ENCODE data around the gene GRM1.
"Not testable (repeated sequence)": the region's sequence is repeated elsewhere in the genome, so short reads cannot be mapped to it uniquely, and the experiment has no call there.

Gene GRM1

GRCh38 chr6:146212781-146213180, 183.9 kb downstream of the GRM1 start:
- no peaks in the 10 kb centered on the region for H3K9me3 ChIP-seq (ENCODE audit: low read depth, low read length)
- no peaks in the 10 kb centered on the region for H3K36me3 ChIP-seq (ENCODE audit: insufficient read depth, low read length)
- no peak overlapping the region for H3K27ac ChIP-seq
- no peak overlapping the region for H3K4me3 ChIP-seq
- TF ChIP-seq FOXP2 (optimal IDR thresholded peaks at IDR 0.05; ENCODE audit: control extremely low read depth, extremely low read length, insufficient read depth) (no peak), EZH2 (IDR thresholded peaks at IDR 0.05) (no peak), POLR2AphosphoS5 (IDR thresholded peaks at IDR 0.05; ENCODE audit: borderline replicate concordance, low read depth, low read length) (no peak)
- DNase-seq (ENCODE audit: low read depth, low spot score), result no peak
- H3K9ac ChIP-seq (ENCODE audit: insufficient read length), result no peak overlapping the region

GRCh38 chr6:146219101-146219500, 190.2 kb downstream of the GRM1 start:
- DNase-seq (ENCODE audit: low read depth, low spot score), result no peak
- H3K9me3 ChIP-seq (ENCODE audit: low read depth, low read length), result no peaks in the 10 kb centered on the region
- H3K27ac ChIP-seq, result no peak overlapping the region
- no peaks in the 10 kb centered on the region for H3K36me3 ChIP-seq (ENCODE audit: insufficient read depth, low read length)
- no peak overlapping the region for H3K4me3 ChIP-seq
- TF ChIP-seq POLR2AphosphoS5 (IDR thresholded peaks at IDR 0.05; ENCODE audit: borderline replicate concordance, low read depth, low read length), result no peak
- TF ChIP-seq FOXP2 (optimal IDR thresholded peaks at IDR 0.05; ENCODE audit: control extremely low read depth, extremely low read length, insufficient read depth), result no peak
- TF ChIP-seq EZH2 (IDR thresholded peaks at IDR 0.05), result no peak
- no peak overlapping the region for H3K9ac ChIP-seq (ENCODE audit: insufficient read length)

GRCh38 chr6:146224449-146224848, 195.6 kb downstream of the GRM1 start:
- H3K9ac ChIP-seq (ENCODE audit: insufficient read length), result no peak overlapping the region
- no peak for DNase-seq (ENCODE audit: low read depth, low spot score)
- no peaks in the 10 kb centered on the region for H3K9me3 ChIP-seq (ENCODE audit: low read depth, low read length)
- no peaks in the 10 kb centered on the region for H3K36me3 ChIP-seq (ENCODE audit: insufficient read depth, low read length)
- H3K4me3 ChIP-seq, result no peak overlapping the region
- TF ChIP-seq POLR2AphosphoS5 (IDR thresholded peaks at IDR 0.05; ENCODE audit: borderline replicate concordance, low read depth, low read length) (no peak), FOXP2 (optimal IDR thresholded peaks at IDR 0.05; ENCODE audit: control extremely low read depth, extremely low read length, insufficient read depth) (no peak), EZH2 (IDR thresholded peaks at IDR 0.05) (no peak)
- H3K27ac ChIP-seq, result no peak overlapping the region

- H3K4me3 ChIP-seq, result no peak overlapping the region
- DNase-seq (ENCODE audit: low read depth, low spot score), result no peak
- H3K9ac ChIP-seq (ENCODE audit: insufficient read length), result no peak overlapping the region
- no peaks in the 10 kb centered on the region for H3K9me3 ChIP-seq (ENCODE audit: low read depth, low read length)
- TF ChIP-seq POLR2AphosphoS5 (IDR thresholded peaks at IDR 0.05; ENCODE audit: borderline replicate concordance, low read depth, low read length) (no peak), EZH2 (IDR thresholded peaks at IDR 0.05) (no peak), FOXP2 (optimal IDR thresholded peaks at IDR 0.05; ENCODE audit: control extremely low read depth, extremely low read length, insufficient read depth) (no peak)
- no peak overlapping the region for H3K27ac ChIP-seq
- H3K36me3 ChIP-seq (ENCODE audit: insufficient read depth, low read length), result no peaks in the 10 kb centered on the region
Observed at GRCh38 chr6:146224988-146225387, 196.1 kb downstream of the GRM1 start.

- no peak overlapping the region for H3K4me3 ChIP-seq
- H3K9ac ChIP-seq (ENCODE audit: insufficient read length), result no peak overlapping the region
- H3K36me3 ChIP-seq (ENCODE audit: insufficient read depth, low read length), result no peaks in the 10 kb centered on the region
- no peaks in the 10 kb centered on the region for H3K9me3 ChIP-seq (ENCODE audit: low read depth, low read length)
- DNase-seq (ENCODE audit: low read depth, low spot score), result no peak
- H3K27ac ChIP-seq, result no peak overlapping the region
- TF ChIP-seq EZH2 (IDR thresholded peaks at IDR 0.05) (no peak), FOXP2 (optimal IDR thresholded peaks at IDR 0.05; ENCODE audit: control extremely low read depth, extremely low read length, insufficient read depth) (no peak), POLR2AphosphoS5 (IDR thresholded peaks at IDR 0.05; ENCODE audit: borderline replicate concordance, low read depth, low read length) (no peak)
Observed at GRCh38 chr6:146240322-146240721, 211.5 kb downstream of the GRM1 start.

GRCh38 chr6:146240807-146241206, 211.9 kb downstream of the GRM1 start:
- H3K36me3 ChIP-seq (ENCODE audit: insufficient read depth, low read length), result no peaks in the 10 kb centered on the region
- no peak for DNase-seq (ENCODE audit: low read depth, low spot score)
- no peak overlapping the region for H3K27ac ChIP-seq
- no peak overlapping the region for H3K9ac ChIP-seq (ENCODE audit: insufficient read length)
- no peak overlapping the region for H3K4me3 ChIP-seq
- TF ChIP-seq POLR2AphosphoS5 (IDR thresholded peaks at IDR 0.05; ENCODE audit: borderline replicate concordance, low read depth, low read length) (no peak), EZH2 (IDR thresholded peaks at IDR 0.05) (no peak), FOXP2 (optimal IDR thresholded peaks at IDR 0.05; ENCODE audit: control extremely low read depth, extremely low read length, insufficient read depth) (no peak)
- no peaks in the 10 kb centered on the region for H3K9me3 ChIP-seq (ENCODE audit: low read depth, low read length)

- not testable (repeated sequence) for H3K4me3 ChIP-seq; H3K9ac ChIP-seq (ENCODE audit: insufficient read length); H3K27ac ChIP-seq; DNase-seq (ENCODE audit: low read depth, low spot score); H3K36me3 ChIP-seq (ENCODE audit: insufficient read depth, low read length); H3K9me3 ChIP-seq (ENCODE audit: low read depth, low read length)
Observed at GRCh38 chr6:146243646-146244045, 214.8 kb downstream of the GRM1 start.

- Histone ChIP-seq H3K36me3 (ENCODE audit: insufficient read depth, low read length) (no peaks in the 10 kb centered on the region), H3K9ac (ENCODE audit: insufficient read length) (no peak overlapping the region), H3K4me3 (no peak overlapping the region), H3K27ac (no peak overlapping the region), H3K9me3 (ENCODE audit: low read depth, low read length) (no peaks in the 10 kb centered on the region)
- DNase-seq (ENCODE audit: low read depth, low spot score), result no peak
- TF ChIP-seq FOXP2 (optimal IDR thresholded peaks at IDR 0.05; ENCODE audit: control extremely low read depth, extremely low read length, insufficient read depth), result no peak
- no peak for TF ChIP-seq POLR2AphosphoS5 (IDR thresholded peaks at IDR 0.05; ENCODE audit: borderline replicate concordance, low read depth, low read length)
Observed at GRCh38 chr6:146244630-146245143, 215.8 kb downstream of the GRM1 start.

- H3K27ac ChIP-seq, result no peak overlapping the region
- H3K36me3 ChIP-seq (ENCODE audit: insufficient read depth, low read length), result no peaks in the 10 kb centered on the region
- TF ChIP-seq FOXP2 (optimal IDR thresholded peaks at IDR 0.05; ENCODE audit: control extremely low read depth, extremely low read length, insufficient read depth) (no peak), EZH2 (IDR thresholded peaks at IDR 0.05) (no peak), POLR2AphosphoS5 (IDR thresholded peaks at IDR 0.05; ENCODE audit: borderline replicate concordance, low read depth, low read length) (no peak)
Observed at GRCh38 chr6:146246028-146246427, 217.2 kb downstream of the GRM1 start.

More at GRCh38 chr6:146246028-146246427, 217.2 kb downstream of the GRM1 start:
- Histone ChIP-seq H3K4me3 (no peak overlapping the region), H3K9me3 (ENCODE audit: low read depth, low read length) (no peaks in the 10 kb centered on the region), H3K9ac (ENCODE audit: insufficient read length) (no peak overlapping the region)
- DNase-seq (ENCODE audit: low read depth, low spot score), result no peak
